GM20431 (cell line): Measurements from ENCODE around the gene ZNF709.
"Not testable (repeated sequence)": the region's sequence is repeated elsewhere in the genome, so short reads cannot be mapped to it uniquely, and the experiment has no call there.

Experiments
- in situ Hi-C: fragments of 300-500 bp; cut with MseI, MboI; formaldehyde crosslinking; loops from one replicate; pipeline ENCODE4 v1.15.0; 2020; ENCODE audit warnings: low sequenced_read_pairs; ENCODE audit not compliant: unreplicated experiment

Gene ZNF709

DNA sequence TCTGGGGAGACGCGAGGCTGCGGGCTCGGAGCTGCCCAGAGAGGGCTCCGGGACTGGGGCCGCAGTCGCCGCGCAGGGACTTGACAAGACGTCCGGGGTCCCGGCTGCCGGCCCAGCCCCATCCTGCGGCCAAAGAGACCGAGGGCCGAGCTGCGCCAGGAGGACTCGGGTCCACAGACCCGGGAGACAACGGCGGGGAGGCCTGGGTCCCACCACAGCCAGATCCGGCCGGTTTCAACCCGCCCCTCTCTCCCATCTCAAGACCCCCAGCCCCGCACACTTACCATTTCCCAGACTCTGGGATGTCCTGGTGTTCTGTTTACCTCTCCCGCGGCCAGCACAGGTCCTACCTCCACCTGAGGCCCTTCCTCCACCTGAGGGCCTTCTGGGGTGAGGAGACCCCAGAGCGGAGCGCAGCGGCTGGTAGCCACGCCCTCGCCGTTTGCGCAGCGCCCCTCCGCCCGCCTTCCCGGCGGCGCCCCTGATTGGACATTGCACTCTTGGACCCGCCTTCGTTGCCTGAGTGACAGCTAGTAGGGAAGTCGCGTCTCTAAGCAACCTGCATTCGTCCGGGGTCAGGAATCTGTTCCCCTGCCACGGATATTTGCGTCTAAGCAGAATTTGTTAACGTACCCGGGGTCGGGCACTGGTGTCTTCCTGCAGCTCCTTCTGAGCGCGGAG lies at the start of gene ZNF709:
Gene ZNF709 (minus strand): TSS at position 446 of the 681 bp plus-strand sequence. CDS start 159 bp downstream, at position 287.
- in situ Hi-C loops: no loop called here

GRCh38 chr19:12527034-12527836 lies 42.6 kb upstream of the ZNF709 start:
- in situ Hi-C loops: no loop called here

- in situ Hi-C loops: no loop called here
These were observed 41.9 kb upstream of the ZNF709 start for GRCh38 chr19:12526542-12526941.

- in situ Hi-C loops: no loop called here
These were observed 37.4 kb upstream of the ZNF709 start for GRCh38 chr19:12521996-12522395.

DNA sequence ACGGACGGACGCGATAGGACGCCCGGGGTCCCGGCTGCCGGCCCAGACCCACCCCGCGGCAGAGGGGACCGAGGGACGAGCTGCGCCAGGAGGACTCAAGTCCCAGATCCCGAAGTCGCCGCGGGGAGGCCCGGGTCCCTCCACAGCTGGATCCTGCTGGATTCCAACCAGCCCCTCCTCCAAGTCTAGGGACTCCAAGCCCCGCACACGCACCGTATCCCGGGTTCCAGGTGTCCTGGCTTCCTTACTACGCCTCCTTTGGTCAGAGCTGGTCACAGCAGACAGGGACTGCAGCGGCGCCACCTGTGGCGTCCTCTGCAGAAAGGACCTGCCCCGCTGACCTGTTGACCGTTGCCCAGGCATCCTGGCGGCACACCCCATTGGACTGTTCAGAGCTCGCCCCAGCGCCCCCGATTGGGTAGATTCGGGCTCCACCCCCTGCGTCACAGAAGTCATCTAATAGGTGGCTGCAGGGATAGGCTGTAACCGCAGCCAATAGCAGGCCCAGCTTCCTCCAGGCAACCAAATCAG lies 29.0 kb upstream of the ZNF709 start:
- in situ Hi-C loops: no loop called here

GRCh38 chr19:12497032-12497431 lies 12.4 kb upstream of the ZNF709 start:
- in situ Hi-C loops: no loop called here

GRCh38 chr19:12496480-12496879 lies 11.9 kb upstream of the ZNF709 start:
- in situ Hi-C loops: no loop called here

- in situ Hi-C loops: no loop called here
These were observed 10.6 kb upstream of the ZNF709 start for GRCh38 chr19:12495002-12495802.

DNA sequence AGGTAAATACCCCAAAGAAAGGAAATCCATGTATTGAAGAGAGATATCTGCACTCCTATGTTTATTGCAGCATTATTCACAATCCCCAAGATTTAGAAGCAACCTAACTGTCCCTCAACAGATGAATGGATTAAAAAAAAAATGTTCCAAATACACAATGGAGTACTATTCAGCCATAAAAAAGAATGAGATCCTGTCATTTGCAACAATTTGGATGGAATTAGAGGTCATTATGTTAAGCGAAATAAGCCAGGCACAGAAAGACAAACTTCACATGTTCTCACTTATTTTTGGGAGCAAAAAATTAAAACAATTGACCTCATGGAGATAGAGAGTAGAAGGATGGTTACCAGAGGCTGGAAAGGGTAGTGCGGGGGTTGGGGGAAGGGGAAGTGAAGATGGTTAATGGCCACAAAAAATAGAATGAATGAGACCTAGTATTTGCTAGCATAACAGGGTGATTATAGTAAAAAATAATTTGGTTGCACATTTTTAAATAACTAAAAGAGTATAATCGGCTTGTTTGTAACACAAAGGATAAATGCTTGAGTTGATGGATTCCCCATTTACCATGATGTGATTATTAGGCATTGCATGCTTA lies 9.7 kb upstream of the ZNF709 start:
- in situ Hi-C loops: no loop called here

DNA sequence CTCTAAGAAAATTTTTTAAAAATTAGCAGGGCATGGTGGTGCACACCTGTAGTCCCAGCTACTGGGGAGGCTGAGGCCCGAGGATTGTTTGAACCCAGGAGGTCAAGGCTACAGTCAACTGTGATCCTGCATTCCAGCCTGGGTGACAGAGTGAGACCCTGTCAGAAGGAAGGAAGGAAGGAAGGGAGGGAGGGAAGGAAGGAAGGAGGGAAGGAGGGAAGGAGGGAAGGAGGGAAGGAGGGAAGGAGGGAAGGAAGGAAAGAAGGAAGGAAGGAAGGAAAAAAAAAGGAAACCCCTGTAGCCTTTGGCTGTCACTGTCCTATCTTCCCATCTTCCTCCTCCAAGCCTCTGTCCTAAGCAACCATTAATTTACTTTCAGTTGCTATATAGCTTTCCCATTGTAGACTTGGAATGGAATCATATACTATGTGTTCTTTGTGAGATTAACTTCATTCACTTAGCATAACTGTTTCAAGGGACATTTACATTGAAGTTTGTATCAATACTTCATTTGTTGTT lies 1.7 kb upstream of the ZNF709 start:
- in situ Hi-C loops: not testable (repeated sequence)

GRCh38 chr19:12485571-12485970 lies 955 bp upstream of the ZNF709 start:
- in situ Hi-C loops: no loop called here

- in situ Hi-C loops: no loop called here
These were observed 418 bp upstream of the ZNF709 start for GRCh38 chr19:12485052-12485416.

DNA sequence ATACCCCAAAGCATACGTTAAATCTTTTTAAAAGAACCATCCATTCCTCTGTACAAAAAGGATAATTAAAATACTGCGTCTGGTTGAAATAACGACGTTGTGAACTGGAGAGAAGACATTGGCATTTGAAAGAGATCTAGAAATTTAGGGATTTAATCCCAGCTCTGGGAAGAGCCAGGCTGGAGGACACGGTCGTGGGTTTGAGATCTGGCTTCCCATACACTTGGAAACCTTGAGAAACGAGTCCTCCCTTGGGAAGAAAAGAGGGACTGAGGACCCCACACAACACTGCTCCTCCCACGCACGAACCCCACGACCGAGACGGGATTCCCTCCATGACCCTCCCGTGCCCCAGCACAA lies 625 bp downstream of the ZNF709 start:
- in situ Hi-C loops: no loop called here

- in situ Hi-C loops: no loop called here
These were observed 2.1 kb downstream of the ZNF709 start for GRCh38 chr19:12482509-12482886.

DNA sequence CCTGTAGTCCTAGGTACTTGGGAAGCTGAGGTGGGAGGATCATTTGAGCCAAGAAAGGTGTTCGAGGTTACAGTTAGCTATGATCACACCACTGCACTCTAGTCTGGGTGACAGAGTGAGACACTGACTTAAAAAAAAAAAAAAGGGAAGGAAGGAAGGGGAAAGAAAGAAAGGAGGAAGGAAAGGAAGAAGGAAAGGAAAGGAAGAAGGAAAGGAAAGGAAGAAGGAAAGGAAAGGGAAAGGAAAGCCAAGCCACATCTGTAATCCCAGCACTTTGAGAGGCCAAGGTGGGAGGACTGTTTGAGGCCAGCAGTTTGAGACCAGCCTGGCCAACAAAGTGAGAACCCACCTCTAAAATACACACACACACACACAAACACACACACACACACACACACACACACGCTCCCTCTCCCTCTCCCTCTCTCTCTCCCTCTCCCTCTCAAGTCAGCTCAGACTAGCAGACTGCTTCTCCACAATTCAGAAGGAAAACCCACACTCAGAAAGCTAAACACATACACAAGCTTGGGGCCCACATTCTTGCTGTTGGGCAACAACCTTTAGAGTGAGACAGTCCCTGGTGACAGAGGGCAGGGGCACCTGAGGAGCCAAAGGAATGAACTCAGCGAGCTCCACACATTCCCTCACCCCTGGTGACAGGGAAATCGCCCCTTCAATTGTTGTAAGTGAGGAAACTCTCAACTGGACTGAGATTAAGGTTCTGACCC lies 2.7 kb downstream of the ZNF709 start:
- in situ Hi-C loops: no loop called here

- in situ Hi-C loops: no loop called here
These were observed 6.2 kb downstream of the ZNF709 start for GRCh38 chr19:12478234-12478941.

DNA sequence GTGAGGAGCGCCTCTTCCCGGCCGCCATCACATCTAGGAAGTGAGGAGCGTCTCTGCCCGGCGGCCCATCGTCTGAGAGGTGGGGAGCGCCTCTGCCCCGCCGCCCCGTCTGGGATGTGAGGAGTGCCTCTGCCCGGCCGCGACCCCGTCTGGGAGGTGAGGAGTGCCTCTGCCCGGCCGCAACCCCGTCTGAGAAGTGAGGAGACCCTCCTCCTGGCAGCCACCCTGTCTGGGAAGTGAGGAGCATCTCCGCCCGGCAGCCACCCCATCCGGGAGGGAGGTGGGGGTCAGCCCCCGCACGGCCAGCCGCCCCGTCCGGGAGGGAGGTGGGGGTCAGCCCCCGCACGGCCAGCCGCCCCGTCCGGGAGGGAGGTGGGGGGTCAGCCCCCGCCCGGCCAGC lies 17.0 kb downstream of the ZNF709 start:
- in situ Hi-C loops: not testable (repeated sequence)

GRCh38 chr19:12465211-12465610 lies 19.4 kb downstream of the ZNF709 start:
- in situ Hi-C loops: no loop called here

GRCh38 chr19:12464769-12465168 lies 19.8 kb downstream of the ZNF709 start:
- in situ Hi-C loops: no loop called here
